Bronchial epithelial cell (primary cell): ENCODE results near the gene TMEM134. TPM values are rescaled to one million over a fixed set of nuclear protein-coding genes. Genes with fewer than 3 reads are reported as not detected.

Source experiments
- DNase-seq: peaks from one replicate; pipeline ENCODE4 v3.0.0-alpha.2; 2010; ENCODE audit warnings: low read depth
- FAIRE-seq: peaks from 2 replicates; lab custom pipeline; 2011; peaks lifted over from hg19 to GRCh38; lab: Jason Lieb, UNC
- H3K27me3 ChIP-seq: 2 replicates; pipeline ENCODE4 v1.5.1; 2011; ENCODE audit warnings: low read length; ENCODE audit not compliant: control insufficient read depth, insufficient read depth
- H3K36me3 ChIP-seq: 2 replicates; pipeline ENCODE4 v1.5.1; 2011; ENCODE audit warnings: low read length; ENCODE audit not compliant: control insufficient read depth, insufficient read depth
- H3K4me3 ChIP-seq: 2 replicates; pipeline ENCODE4 v1.5.1; 2011; ENCODE audit warnings: mild to moderate bottlenecking, low read depth, low read length, control low read depth
- CTCF ChIP-seq: IDR thresholded peaks from 2 replicates; pipeline ENCODE4 v1.5.1; 2011; ENCODE audit warnings: mild to moderate bottlenecking, moderate library complexity, low read length, control low read depth, inconsistent platforms; ENCODE audit not compliant: insufficient read depth, severe bottlenecking
- total RNA-seq: library from RNA; depleted of rRNA; stranded (reverse); fragments of >200 nt; gene quantifications from 2 replicates; pipeline ENCODE4 v1.2.1, GENCODE V29; 2014

Gene TMEM134
- total RNA-seq, 1 donor from 2014 or later, result 38.2 TPM

DNA sequence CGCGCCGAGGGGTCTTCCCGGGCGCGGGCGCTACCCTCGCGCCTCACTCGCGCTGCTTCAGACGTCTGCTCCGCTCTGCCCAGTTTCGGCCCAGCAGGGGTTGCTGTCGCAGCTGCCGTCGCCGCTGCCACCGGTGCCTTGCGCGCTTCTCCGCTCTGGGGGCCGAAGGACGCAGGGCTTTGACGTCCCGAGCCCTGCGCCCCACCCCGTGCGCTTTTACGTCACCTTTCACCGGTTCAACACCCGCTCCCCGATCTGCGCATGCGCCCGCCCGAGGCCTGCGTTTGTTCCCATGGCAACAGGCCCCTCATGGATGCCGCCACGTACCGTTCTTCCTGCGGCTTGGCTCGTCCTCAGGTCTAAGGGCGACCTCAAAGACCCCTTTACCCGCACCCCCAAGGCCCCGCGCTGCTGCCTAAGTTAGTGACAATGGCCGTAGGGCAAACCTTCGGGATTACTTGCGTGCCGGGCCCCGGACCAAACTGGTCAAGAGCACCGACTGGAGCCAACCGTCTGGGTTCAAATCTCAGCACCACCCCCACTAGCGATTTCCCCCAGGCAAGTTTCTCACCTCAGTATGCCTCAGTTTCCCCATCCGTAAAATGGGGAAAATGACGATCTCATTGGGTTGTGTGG lies 39.6 kb upstream of the TMEM134 start:
- Histone ChIP-seq H3K4me3 (peak overlapping the region; percentile 83), H3K36me3 (peaks cover 7% of the 10 kb centered on the region), H3K27me3 (no peaks in the 10 kb centered on the region)
- DNase-seq (peak; percentile 79), FAIRE-seq (no peak)
- TF ChIP-seq CTCF, result no peak

DNA sequence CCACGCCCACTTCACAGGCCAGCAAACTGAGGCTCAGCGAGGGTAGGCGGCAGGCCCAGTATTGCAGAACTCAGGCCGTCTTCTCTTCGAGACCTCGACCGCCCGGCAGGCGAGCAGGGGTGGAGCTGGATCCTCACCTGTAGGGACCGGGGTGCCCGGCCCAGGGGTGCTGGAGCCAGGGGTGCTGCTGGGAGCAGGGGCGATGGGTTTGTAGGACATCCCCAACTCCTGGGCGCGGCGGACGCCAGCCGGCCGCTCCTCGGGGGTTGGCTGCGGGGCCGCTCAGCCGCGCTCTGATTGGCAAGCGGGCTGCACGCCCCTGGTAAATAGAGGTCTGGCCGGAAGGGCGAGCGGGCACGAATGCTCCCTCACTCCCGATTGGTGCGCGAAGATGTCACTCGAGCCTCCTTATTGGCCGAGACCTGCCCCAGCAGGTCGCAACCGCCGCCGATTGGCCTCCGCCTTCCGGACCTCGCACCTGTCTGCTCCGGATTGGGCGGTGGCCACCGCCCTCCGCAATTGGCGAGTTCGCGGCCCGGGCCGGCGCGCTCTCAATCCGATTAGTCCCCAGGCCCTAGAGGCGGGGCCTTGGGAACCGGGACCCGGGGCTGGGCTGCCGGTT lies 38.9 kb upstream of the TMEM134 start, which contains the start of gene CDK2AP2:
Gene CDK2AP2 (minus strand): TSS at position 299 of the 622 bp plus-strand sequence. CDS start 80 bp downstream, at position 219.
- FAIRE-seq, result no peak
- H3K36me3 ChIP-seq, result peaks cover 7% of the 10 kb centered on the region

GRCh38 chr11:67507242-67507863 lies 38.3 kb upstream of the TMEM134 start:
- no peak for DNase-seq
- Histone ChIP-seq H3K4me3 (peak overlapping the region; percentile 83), H3K36me3 (peaks cover 9% of the 10 kb centered on the region), H3K27me3 (no peaks in the 10 kb centered on the region)
- TF ChIP-seq CTCF, result no peak
- no peak for FAIRE-seq

More for the DNA sequence above, 38.9 kb upstream of the TMEM134 start, which contains the start of gene CDK2AP2:
- Histone ChIP-seq H3K4me3 (peak within 1 kb of the TSS; percentile 83), H3K27me3 (no peaks in the 10 kb centered on the region)
- TF ChIP-seq CTCF, result no peak
- peak; percentile 97 for DNase-seq

DNA sequence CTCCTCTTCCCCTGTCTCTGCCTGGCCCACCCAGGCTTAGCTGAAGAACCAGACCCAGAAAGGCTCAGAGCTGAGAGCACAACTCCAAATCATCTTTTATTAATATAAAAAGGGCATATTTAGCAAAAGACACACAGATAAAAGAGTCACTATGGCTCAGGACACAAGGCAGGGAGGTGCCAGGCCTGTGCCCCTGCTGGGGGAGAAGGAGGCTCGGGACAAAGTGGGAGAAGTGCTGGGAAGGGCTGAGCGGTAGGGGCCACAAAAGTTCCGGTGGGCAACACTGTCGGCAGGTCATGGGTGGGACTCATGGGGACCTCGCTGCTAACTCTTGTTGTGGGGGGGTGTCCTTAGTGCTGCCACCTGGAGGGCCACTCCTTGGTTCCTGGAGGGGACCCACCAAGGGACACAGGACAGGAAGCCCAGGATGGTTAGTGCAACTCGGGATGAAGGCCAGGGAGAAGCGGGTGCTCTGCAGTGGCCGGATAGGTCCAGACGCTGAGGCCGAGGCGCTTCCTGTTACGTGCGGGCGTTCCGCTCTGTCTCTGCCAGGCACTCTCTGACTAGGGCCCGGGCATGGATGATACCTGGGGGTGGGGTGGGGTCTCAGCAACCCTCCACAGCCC lies 37.5 kb upstream of the TMEM134 start:
- Histone ChIP-seq H3K27me3 (no peaks in the 10 kb centered on the region), H3K36me3 (peaks cover 15% of the 10 kb centered on the region), H3K4me3 (no peak overlapping the region)
- DNase-seq (no peak), FAIRE-seq (no peak)
- TF ChIP-seq CTCF, result no peak

GRCh38 chr11:67505605-67506396 lies 36.8 kb upstream of the TMEM134 start:
- peaks cover 18% of the 10 kb centered on the region for H3K36me3 ChIP-seq
- no peaks in the 10 kb centered on the region for H3K27me3 ChIP-seq
- peak overlapping the region; percentile 89 for H3K4me3 ChIP-seq
- TF ChIP-seq CTCF, result peak; percentile 99
- FAIRE-seq (peak; percentile 81), DNase-seq (peak; percentile 98)
